GM18517 (cell line): ENCODE results near the gene CABP4.

Source experiments
- ATAC-seq: cut with Tn5 transposase; IDR thresholded peaks from one replicate; pipeline ENCODE4 v1.9.1; 2021; ENCODE audit warnings: mild to moderate bottlenecking, moderate library complexity; ENCODE audit not compliant: unreplicated experiment

The CABP4 gene

GRCh38 chr11:67435031-67435726, 20.0 kb upstream of the CABP4 start:
- ATAC-seq = no peak

GRCh38 chr11:67435727-67436458, 19.3 kb upstream of the CABP4 start:
- no peak for ATAC-seq

GRCh38 chr11:67436459-67437081, 18.6 kb upstream of the CABP4 start:
- peak; percentile 51 for ATAC-seq

- ATAC-seq = no peak
Observed at GRCh38 chr11:67437082-67437808, 17.9 kb upstream of the CABP4 start, which contains the start of gene PTPRCAP. PTPRCAP (minus strand) TSS chr11:67437682; CDS start chr11:67437619, 63 bp downstream.

GRCh38 chr11:67437809-67438157, 17.4 kb upstream of the CABP4 start:
- ATAC-seq = no peak

GRCh38 chr11:67438158-67438902, 16.8 kb upstream of the CABP4 start:
- no peak for ATAC-seq

- no peak for ATAC-seq
Observed at GRCh38 chr11:67439321-67440228, 15.6 kb upstream of the CABP4 start.

- no peak for ATAC-seq
Observed at GRCh38 chr11:67440229-67441097, 14.7 kb upstream of the CABP4 start.

- no peak for ATAC-seq
Observed at GRCh38 chr11:67441098-67441563, 14.0 kb upstream of the CABP4 start.

GRCh38 chr11:67441731-67442351, 13.3 kb upstream of the CABP4 start:
- no peak for ATAC-seq

GRCh38 chr11:67442504-67443404, 12.4 kb upstream of the CABP4 start:
- no peak for ATAC-seq

GRCh38 chr11:67445515-67445914, 9.6 kb upstream of the CABP4 start:
- ATAC-seq = no peak

- ATAC-seq = no peak
Observed at GRCh38 chr11:67448220-67448609, 6.9 kb upstream of the CABP4 start.

GRCh38 chr11:67449116-67449844, 5.9 kb upstream of the CABP4 start:
- no peak for ATAC-seq

GRCh38 chr11:67450796-67451657, 4.1 kb upstream of the CABP4 start:
- ATAC-seq = no peak

- no peak for ATAC-seq
Observed at GRCh38 chr11:67451658-67451976, 3.5 kb upstream of the CABP4 start.
